Naive thymus-derived CD8-positive, alpha-beta T cell (primary cell): ENCODE data around the gene EPB41L2. TPM values are rescaled to one million over a fixed set of nuclear protein-coding genes. Genes with fewer than 3 reads are reported as not detected.

ENCODE experiments used
- ATAC-seq, 2 donors: fragments of 150-1000 bp; cut with Tn5 transposase in 1 of 2; sonication (Bioruptor Pico), chemical (Tn5 transposase) in 1 of 2; 1 replicate in 1 of 2; 2 replicates in 1 of 2; pipeline ENCODE4 v1.10.0; 2021; ENCODE audit warnings: mild to moderate bottlenecking in 2 of 2, moderate library complexity in 2 of 2
- POLR2A ChIA-PET: fragments of 350-600 bp; sonication (Branson Sonifier 250); formaldehyde crosslinking; loops from one replicate; lab custom pipeline; 2021; ENCODE audit warnings: antibody characterized with exemption; lab: Charles Lee
- DNase-seq, 10 donors: peaks; one replicate each; pipeline versions ENCODE4 v3.0.0 to v3.0.0-alpha.2; 2020 to 2022
- H3K27ac Mint-ChIP-seq, 10 donors: one replicate each; pipeline ENCODE4 v1.8.0; 2020 to 2022; ENCODE audit warnings: mild to moderate bottlenecking in 10 of 10, mixed read lengths in 10 of 10, moderate library complexity in 4 of 10, inconsistent platforms in 1 of 10
- H3K27me3 Mint-ChIP-seq, 5 donors: one replicate each; pipeline ENCODE4 v1.8.0; 2021 to 2022; ENCODE audit warnings: mixed read lengths in 5 of 5
- H3K36me3 Mint-ChIP-seq, 3 donors: one replicate each; pipeline ENCODE4 v1.8.0; 2020 to 2022; ENCODE audit warnings: mixed read lengths in 3 of 3, mild to moderate bottlenecking in 2 of 3, inconsistent platforms in 1 of 3
- H3K4me1 Mint-ChIP-seq, 4 donors: one replicate each; pipeline ENCODE4 v1.8.0; 2021 to 2022; ENCODE audit warnings: mixed read lengths in 4 of 4
- H3K4me3 Mint-ChIP-seq, 10 donors: one replicate each; pipeline ENCODE4 v1.8.0; 2020 to 2022; ENCODE audit warnings: mild to moderate bottlenecking in 10 of 10, mixed read lengths in 10 of 10, moderate library complexity in 6 of 10, inconsistent platforms in 1 of 10
- H3K9me3 Mint-ChIP-seq, 9 donors: one replicate each; pipeline ENCODE4 v1.8.0; 2020 to 2022; ENCODE audit warnings: mixed read lengths in 9 of 9, mild to moderate bottlenecking in 3 of 9, inconsistent platforms in 1 of 9, moderate library complexity in 1 of 9
- polyA plus RNA-seq, 3 donors: library from polyadenylated mRNA; unstranded; fragments of 300-500 nt; fragmentation: Illumina TruSeq; gene quantifications; one replicate each; pipeline ENCODE4 v1.2.3, GENCODE V29; 2021
- total RNA-seq, 8 experiments: library from RNA in 2 of 8; stranded (reverse) in 2 of 8; gene quantifications; one replicate each; pipeline ENCODE4 v1.2.3 and lab custom pipeline; 2021 to 2026

The EPB41L2 gene
- total and polyA plus RNA-seq, 5 experiments from 2014 or later, result 1.8 to 31.1 (median 3.3) TPM

- no peak overlapping the region for H3K27ac Mint-ChIP-seq
- no peaks in the 10 kb centered on the region for H3K4me1 Mint-ChIP-seq
- no peak for ATAC-seq
- POLR2A ChIA-PET, result no interaction called here
- no peak overlapping the region for H3K4me3 Mint-ChIP-seq
- peaks cover 0 to 2% (median 0%) of the 10 kb centered on the region in 5 donors for H3K27me3 Mint-ChIP-seq
- H3K9me3 Mint-ChIP-seq, result peaks cover 0 to 16% (median 3%) of the 10 kb centered on the region in 9 donors
- no peak for DNase-seq
- peaks cover 0 to 16% (median 12%) of the 10 kb centered on the region in 3 donors for H3K36me3 Mint-ChIP-seq
These were observed 19.3 kb upstream of the EPB41L2 start for GRCh38 chr6:131082335-131082734.

GRCh38 chr6:131080084-131080483, 17.0 kb upstream of the EPB41L2 start:
- H3K4me1 Mint-ChIP-seq, result no peaks in the 10 kb centered on the region
- no peak for DNase-seq
- H3K36me3 Mint-ChIP-seq, result peaks cover 0 to 5% (median 0%) of the 10 kb centered on the region in 3 donors
- no peak for ATAC-seq
- POLR2A ChIA-PET, result interaction anchor here (0.6 kb wide), 1 partner anchor 246 kb away, joined by 3 read pairs; no protein-coding TSS in a partner anchor
- H3K27ac Mint-ChIP-seq, result no peak overlapping the region
- no peaks in the 10 kb centered on the region for H3K9me3 Mint-ChIP-seq
- H3K27me3 Mint-ChIP-seq, result peaks cover 0 to 2% (median 0%) of the 10 kb centered on the region in 5 donors
- H3K4me3 Mint-ChIP-seq, result no peak overlapping the region

- DNase-seq, result no peak
- Mint-ChIP-seq H3K27me3 (no peaks in the 10 kb centered on the region), H3K9me3 (peaks cover 0 to 9% (median 0%) of the 10 kb centered on the region in 9 donors), H3K4me3 (no peak overlapping the region), H3K27ac (no peak overlapping the region), H3K4me1 (no peaks in the 10 kb centered on the region), H3K36me3 (no peaks in the 10 kb centered on the region)
- ATAC-seq, result no peak
- POLR2A ChIA-PET, result no interaction called here
These were observed 10.5 kb upstream of the EPB41L2 start for GRCh38 chr6:131073577-131073976.

DNA sequence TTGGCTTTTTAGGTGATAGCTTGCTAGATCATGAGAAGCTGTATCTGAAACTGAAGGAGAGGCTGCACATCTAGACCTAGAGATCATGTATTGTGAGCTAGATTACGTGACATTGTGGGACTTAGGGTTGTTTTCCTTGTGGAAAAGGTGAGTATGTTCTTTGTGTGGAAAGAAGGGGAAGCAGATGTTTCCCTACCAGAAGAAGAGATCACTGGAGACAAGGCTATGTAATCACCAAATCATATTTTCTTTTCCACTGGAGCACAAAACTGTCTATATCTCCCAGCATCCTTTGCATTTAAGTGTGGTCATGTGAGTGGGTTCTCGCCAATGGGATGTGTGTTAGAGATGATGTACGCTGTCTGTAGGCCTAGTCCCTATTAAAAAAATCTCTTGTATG, 7.0 kb upstream of the EPB41L2 start:
- Mint-ChIP-seq H3K36me3 (no peaks in the 10 kb centered on the region), H3K27me3 (no peaks in the 10 kb centered on the region), H3K4me3 (no peak overlapping the region), H3K9me3 (peaks cover 0 to 9% (median 0%) of the 10 kb centered on the region in 9 donors), H3K27ac (no peak overlapping the region), H3K4me1 (no peaks in the 10 kb centered on the region)
- POLR2A ChIA-PET, result no interaction called here
- no peak for ATAC-seq
- no peak for DNase-seq

DNA sequence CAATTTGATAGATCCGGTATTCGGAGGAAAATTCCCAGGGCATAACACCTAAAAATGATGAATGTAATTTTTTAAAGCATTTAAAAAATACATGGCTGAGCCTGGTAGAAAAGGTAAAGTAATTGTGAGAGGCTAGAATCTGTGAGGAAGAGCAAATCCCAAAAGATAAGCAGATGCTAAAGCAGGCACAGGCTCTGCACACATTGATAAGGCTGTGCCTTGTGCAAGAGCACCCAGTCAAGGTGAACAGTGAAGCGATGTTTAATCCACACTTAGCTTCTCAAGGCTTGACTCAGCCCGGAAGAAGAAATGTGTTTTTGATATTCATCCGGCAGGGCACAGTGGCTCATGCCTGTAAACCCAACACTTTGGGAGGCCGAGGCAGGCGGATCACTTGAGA, 5.1 kb upstream of the EPB41L2 start:
- no peak overlapping the region for H3K4me3 Mint-ChIP-seq
- POLR2A ChIA-PET, result no interaction called here
- no peaks in the 10 kb centered on the region for H3K36me3 Mint-ChIP-seq
- DNase-seq (no peak), ATAC-seq (no peak)
- H3K27me3 Mint-ChIP-seq, result no peaks in the 10 kb centered on the region
- H3K4me1 Mint-ChIP-seq, result peaks cover 3 to 9% (median 7%) of the 10 kb centered on the region in 4 donors
- peaks cover 0 to 9% (median 0%) of the 10 kb centered on the region in 9 donors for H3K9me3 Mint-ChIP-seq
- H3K27ac Mint-ChIP-seq, result no peak overlapping the region

DNA sequence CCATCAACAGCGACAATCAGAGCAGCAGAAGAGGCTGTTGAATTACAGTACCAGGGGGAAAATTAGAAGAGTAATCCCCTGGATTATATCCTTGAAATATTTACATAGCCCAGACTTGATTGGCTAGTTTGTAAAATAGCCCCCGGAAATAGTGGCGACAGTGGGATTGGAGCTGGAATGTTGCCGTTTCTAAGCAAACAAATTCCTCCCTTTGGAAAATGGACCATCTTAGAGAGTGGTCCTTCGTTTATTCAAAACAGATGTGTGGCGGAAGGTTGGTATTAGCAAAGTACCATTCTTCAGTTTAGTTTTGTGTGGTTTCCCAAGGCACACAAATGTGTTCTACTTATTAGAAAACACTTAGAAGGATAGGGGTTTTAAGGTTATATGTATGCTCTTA, 4.5 kb upstream of the EPB41L2 start:
- peaks cover 0 to 9% (median 0%) of the 10 kb centered on the region in 9 donors for H3K9me3 Mint-ChIP-seq
- H3K36me3 Mint-ChIP-seq, result no peaks in the 10 kb centered on the region
- H3K4me1 Mint-ChIP-seq, result peaks cover 3 to 9% (median 7%) of the 10 kb centered on the region in 4 donors
- no peak for DNase-seq
- no peak for ATAC-seq
- no peak overlapping the region for H3K4me3 Mint-ChIP-seq
- POLR2A ChIA-PET, result no interaction called here
- no peak overlapping the region for H3K27ac Mint-ChIP-seq
- no peaks in the 10 kb centered on the region for H3K27me3 Mint-ChIP-seq

- DNase-seq, result no peak
- Mint-ChIP-seq H3K27me3 (no peaks in the 10 kb centered on the region), H3K4me1 (peaks cover 6 to 23% (median 17%) of the 10 kb centered on the region in 4 donors), H3K27ac (no peak overlapping the region), H3K4me3 (no peak overlapping the region), H3K36me3 (no peaks in the 10 kb centered on the region), H3K9me3 (peaks cover 0 to 9% (median 0%) of the 10 kb centered on the region in 9 donors)
- no peak for ATAC-seq
- POLR2A ChIA-PET, result interaction anchor here (0.9 kb wide), 1 partner anchor 467 kb away, joined by 4 read pairs; no protein-coding TSS in a partner anchor
These were observed 2.8 kb upstream of the EPB41L2 start for GRCh38 chr6:131065824-131066171.

DNA sequence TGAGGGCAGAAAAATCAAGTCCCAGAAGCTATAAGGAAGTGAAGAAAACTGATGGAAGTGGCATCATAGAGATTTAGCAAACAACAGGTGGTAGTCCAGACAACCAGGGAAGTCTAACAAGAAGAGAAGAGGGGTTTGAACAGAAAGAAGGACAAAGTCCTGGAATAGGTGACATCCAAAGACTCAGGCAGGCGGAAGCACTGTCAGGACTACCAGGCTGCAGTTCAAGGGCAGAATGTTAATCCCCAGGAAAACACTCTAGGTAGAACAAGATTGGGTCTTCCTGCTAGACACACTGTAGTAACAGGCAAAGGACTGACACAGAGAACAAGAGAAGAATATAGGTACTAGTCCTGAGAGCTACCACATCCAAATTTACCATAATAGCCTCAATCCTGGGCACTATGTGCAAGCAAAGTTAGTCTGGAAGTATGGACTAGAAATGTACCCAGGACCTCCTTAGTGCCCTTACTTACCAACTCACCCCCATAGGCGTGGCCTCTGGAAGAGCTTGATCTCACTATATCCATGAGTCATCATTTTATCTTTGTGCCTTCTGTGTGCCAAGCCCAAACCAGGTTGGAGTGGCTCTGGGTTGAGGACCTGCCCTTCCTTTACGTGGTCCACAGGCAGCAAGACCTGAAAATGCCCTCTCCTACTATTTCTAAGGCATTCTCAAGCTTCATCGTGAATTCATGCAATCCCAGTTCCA, 2.2 kb upstream of the EPB41L2 start:
- ATAC-seq (no peak), DNase-seq (no peak)
- POLR2A ChIA-PET, result interaction anchor here (0.9 kb wide), 1 partner anchor 467 kb away, joined by 4 read pairs; no protein-coding TSS in a partner anchor
- no peaks in the 10 kb centered on the region for H3K27me3 Mint-ChIP-seq
- peaks cover 0 to 4% (median 0%) of the 10 kb centered on the region in 9 donors for H3K9me3 Mint-ChIP-seq
- peak overlapping the region in 1 of 10 donors; percentile 39 for H3K27ac Mint-ChIP-seq
- H3K4me3 Mint-ChIP-seq, result peak overlapping the region in 1 of 10 donors; percentile 8
- H3K4me1 Mint-ChIP-seq, result peaks cover 6 to 27% (median 20%) of the 10 kb centered on the region in 4 donors
- H3K36me3 Mint-ChIP-seq, result no peaks in the 10 kb centered on the region

DNA sequence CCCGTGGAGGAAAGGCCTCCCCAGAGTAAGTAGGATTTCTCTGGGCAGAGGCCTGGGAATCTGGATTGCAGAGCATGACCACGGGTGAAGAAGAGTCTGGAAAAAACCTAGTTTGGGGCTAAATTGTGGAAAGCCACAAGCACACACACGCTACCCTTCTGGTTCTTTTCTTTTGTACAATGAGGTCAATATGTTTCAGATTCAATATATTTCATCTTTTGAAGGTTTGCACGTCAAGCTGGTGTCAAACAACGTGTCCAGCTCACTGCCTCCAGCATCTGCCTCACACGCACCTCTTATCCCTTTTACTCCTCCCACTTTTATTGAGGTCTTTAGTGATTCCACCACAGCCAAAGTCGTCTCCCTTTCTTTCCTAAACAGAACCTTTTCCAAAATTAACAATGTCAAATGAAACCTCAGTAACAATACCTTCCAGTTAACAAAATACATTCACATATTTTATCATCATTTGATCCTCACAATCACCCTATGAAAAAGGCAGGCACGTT, 773 bp upstream of the EPB41L2 start:
- ATAC-seq, result no peak
- peak overlapping the region; percentile 78 to 93 (median 84) for H3K4me3 Mint-ChIP-seq
- H3K27ac Mint-ChIP-seq, result peak overlapping the region in 9 of 10 donors; percentile 5 to 89 (median 41)
- H3K9me3 Mint-ChIP-seq, result no peaks in the 10 kb centered on the region
- POLR2A ChIA-PET, result no interaction called here
- H3K4me1 Mint-ChIP-seq, result peaks cover 6 to 27% (median 21%) of the 10 kb centered on the region in 4 donors
- H3K27me3 Mint-ChIP-seq, result no peaks in the 10 kb centered on the region
- no peaks in the 10 kb centered on the region for H3K36me3 Mint-ChIP-seq
- DNase-seq, result peak in 2 of 10 donors; percentile 2 to 11

GRCh38 chr6:131062241-131063027, 611 bp downstream of the EPB41L2 start:
- Mint-ChIP-seq H3K4me3 (peak overlapping the region; percentile 78 to 93 (median 88)), H3K36me3 (no peaks in the 10 kb centered on the region), H3K9me3 (peaks cover 0 to 1% (median 0%) of the 10 kb centered on the region in 9 donors), H3K27ac (peak overlapping the region; percentile 11 to 85 (median 66)), H3K4me1 (peaks cover 6 to 27% (median 21%) of the 10 kb centered on the region in 4 donors), H3K27me3 (no peaks in the 10 kb centered on the region)
- POLR2A ChIA-PET, result interaction anchor here (0.9 to 1.1 kb wide), 2 partner anchors 14 to 80 kb away, joined by 3 to 4 read pairs; no protein-coding TSS in a partner anchor
- ATAC-seq (peak; percentile 48 to 62), DNase-seq (peak in 8 of 10 donors; percentile 4 to 36 (median 25))

DNA sequence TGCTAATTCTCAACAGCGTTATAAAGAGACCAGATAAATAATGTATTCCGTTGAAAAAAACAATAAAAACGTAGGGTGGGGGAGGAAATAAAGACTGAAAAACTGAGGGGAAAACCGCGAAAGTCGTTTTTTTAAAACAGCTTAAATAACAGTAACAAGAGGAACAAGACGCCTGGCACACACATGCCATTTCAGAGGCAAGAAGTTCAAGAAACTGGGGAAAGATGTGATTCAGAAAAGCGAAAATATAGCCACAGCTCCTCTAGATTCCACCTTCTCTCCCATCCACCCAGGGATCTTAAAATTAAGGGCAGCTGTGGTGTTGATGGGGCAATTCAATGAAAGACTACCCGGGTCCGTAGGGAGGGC, 1.3 kb downstream of the EPB41L2 start:
- H3K9me3 Mint-ChIP-seq, result peaks cover 0 to 8% (median 5%) of the 10 kb centered on the region in 9 donors

GRCh38 chr6:131061041-131061750, 1.8 kb downstream of the EPB41L2 start:
- peak overlapping the region in 9 of 10 donors; percentile 39 to 91 (median 52) for H3K27ac Mint-ChIP-seq
- H3K4me1 Mint-ChIP-seq, result peaks cover 6 to 27% (median 21%) of the 10 kb centered on the region in 4 donors
- peaks cover 0 to 14% (median 10%) of the 10 kb centered on the region in 9 donors for H3K9me3 Mint-ChIP-seq
- peak overlapping the region; percentile 70 to 92 (median 80) for H3K4me3 Mint-ChIP-seq
- POLR2A ChIA-PET, result interaction anchor here (1.1 kb wide), 1 partner anchor 79 kb away, joined by 4 read pairs; no protein-coding TSS in a partner anchor
- H3K27me3 Mint-ChIP-seq, result no peaks in the 10 kb centered on the region
- peak in 2 of 10 donors; percentile 7 to 10 for DNase-seq
- H3K36me3 Mint-ChIP-seq, result peaks cover 0 to 10% (median 10%) of the 10 kb centered on the region in 3 donors
- no peak for ATAC-seq

More for the DNA sequence above, 1.3 kb downstream of the EPB41L2 start:
- POLR2A ChIA-PET, result interaction anchor here (1.1 kb wide), 1 partner anchor 80 kb away, joined by 4 read pairs; no protein-coding TSS in a partner anchor
- DNase-seq (peak in 3 of 10 donors; percentile 10 to 21 (median 16)), ATAC-seq (no peak)
- peak overlapping the region; percentile 70 to 92 (median 80) for H3K4me3 Mint-ChIP-seq
- H3K27ac Mint-ChIP-seq, result peak overlapping the region in 9 of 10 donors; percentile 38 to 91 (median 49)
- H3K27me3 Mint-ChIP-seq, result no peaks in the 10 kb centered on the region
- peaks cover 0 to 5% (median 5%) of the 10 kb centered on the region in 3 donors for H3K36me3 Mint-ChIP-seq
- peaks cover 6 to 27% (median 21%) of the 10 kb centered on the region in 4 donors for H3K4me1 Mint-ChIP-seq
